HG02870 (cell line): ENCODE measurements around the gene DLGAP5.

Experiments
- ATAC-seq: cut with Tn5 transposase; IDR thresholded peaks from one replicate; pipeline ENCODE4 v1.9.1; 2021; ENCODE audit warnings: mild to moderate bottlenecking, moderate library complexity; ENCODE audit not compliant: unreplicated experiment

The DLGAP5 gene

DNA sequence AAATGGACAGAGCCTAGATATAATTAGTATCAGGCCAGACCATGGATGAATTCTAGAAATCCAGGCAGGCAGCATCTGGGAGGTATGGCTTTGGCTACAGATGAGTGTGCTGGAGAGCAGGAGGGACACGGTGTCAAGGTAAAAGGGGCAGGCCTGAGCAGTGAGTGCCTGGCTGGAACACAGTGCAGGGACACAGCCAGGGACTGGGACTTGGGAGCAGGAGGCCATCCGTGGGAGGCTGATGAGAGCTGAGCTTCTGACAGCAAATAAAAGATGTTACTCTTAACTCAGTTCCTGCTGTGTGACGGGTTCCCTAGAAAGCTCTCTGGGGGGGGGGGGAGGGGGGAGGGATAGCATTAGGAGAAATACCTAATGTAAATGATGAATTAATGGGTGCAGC lies 75.9 kb downstream of the DLGAP5 start:
- no peak for ATAC-seq

GRCh38 chr14:55114720-55115119 lies 76.7 kb downstream of the DLGAP5 start:
- no peak for ATAC-seq

DNA sequence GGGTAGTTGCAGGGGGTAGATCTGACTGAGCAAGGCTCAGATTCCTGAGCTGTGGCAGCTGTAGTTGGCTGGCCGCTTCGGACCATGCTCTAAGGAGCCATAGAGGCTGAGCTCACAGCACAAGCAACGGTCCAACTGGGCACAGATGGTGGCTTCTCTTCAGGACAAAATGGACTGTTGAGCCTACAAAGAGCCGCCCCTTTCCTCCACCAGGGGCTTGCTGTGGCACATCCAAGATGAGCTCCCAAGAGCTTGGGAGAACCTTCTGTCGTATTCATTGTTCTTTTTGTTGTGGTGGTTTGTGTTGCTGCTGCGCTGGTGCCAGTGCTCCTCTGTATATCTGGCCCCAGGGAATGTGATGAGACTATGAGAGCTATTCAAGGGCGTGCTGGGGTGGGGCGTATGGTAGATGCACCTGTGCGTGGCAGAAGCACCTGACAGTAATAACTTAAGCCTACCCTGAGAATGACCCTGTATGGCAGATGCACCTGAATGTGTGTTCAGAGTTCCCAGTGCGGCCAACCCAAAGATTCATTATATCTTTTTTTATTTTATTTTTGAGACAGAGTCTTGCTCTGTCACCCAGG lies 80.2 kb downstream of the DLGAP5 start:
- no peak for ATAC-seq

DNA sequence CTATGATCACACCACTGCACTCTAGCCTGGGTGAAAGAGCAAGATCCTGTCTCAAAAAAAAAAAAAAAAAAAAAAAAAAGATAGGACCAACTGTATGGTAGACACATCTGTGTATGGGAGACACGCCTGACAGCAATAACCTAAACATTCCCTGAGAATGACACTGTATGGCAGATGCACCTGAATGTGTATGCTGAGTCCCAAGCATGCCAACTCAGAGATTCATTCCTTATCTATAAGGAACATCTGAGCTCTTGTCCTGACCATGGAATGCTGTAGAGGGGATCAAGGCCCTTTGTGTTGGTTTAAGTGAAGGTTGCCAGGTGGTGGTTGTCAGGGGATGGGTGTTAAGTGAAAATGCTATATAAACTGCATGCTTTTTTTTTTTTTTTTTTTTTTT lies 81.5 kb downstream of the DLGAP5 start:
- no peak for ATAC-seq

- ATAC-seq = peak; percentile 72
These were observed 83.4 kb downstream of the DLGAP5 start for GRCh38 chr14:55107766-55108554.

DNA sequence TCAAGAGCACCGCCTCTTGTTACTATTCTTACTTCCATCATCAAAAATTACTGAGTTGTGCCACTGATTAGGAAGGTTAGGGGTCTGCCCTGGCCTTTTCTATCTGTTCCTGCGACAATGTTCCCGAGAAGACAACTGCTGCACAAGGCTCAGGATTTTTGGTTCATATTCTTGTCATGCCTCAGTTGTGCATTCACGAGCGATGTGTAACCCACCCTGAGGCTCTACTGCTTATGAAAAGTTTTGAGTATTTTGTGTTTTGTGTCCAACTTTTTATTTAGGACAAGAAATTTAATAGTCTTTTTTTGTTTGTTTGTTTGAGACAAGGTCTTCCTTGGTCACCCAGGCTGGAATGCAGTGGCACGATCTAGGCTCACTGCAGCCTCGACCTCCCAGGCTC lies 85.4 kb downstream of the DLGAP5 start:
- no peak for ATAC-seq

- ATAC-seq = no peak
These were observed 87.1 kb downstream of the DLGAP5 start for GRCh38 chr14:55103971-55104954.

GRCh38 chr14:55103005-55103640 lies 88.3 kb downstream of the DLGAP5 start:
- ATAC-seq = peak; percentile 44

GRCh38 chr14:55102141-55102621 lies 89.2 kb downstream of the DLGAP5 start:
- peak; percentile 44 for ATAC-seq

DNA sequence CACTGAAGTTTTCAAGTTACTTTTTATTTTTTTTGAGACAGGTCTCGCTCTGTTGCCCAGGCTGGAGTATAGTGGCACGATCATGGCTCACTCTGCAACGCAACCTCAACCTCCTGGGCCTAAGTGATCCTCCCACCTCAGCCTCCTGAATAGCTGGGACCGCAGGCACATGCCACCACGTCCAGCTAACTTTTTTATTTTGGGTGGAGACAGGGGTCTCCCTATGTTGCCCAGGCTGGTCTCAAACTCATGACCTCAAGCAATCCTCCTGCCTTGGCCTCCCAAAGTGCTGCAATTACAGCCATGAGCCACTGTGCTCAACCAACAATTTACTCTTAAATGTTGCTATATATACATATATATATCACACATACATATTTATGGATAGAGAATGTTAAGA lies 89.7 kb downstream of the DLGAP5 start:
- no peak for ATAC-seq

GRCh38 chr14:55099756-55100155 lies 91.6 kb downstream of the DLGAP5 start:
- no peak for ATAC-seq

DNA sequence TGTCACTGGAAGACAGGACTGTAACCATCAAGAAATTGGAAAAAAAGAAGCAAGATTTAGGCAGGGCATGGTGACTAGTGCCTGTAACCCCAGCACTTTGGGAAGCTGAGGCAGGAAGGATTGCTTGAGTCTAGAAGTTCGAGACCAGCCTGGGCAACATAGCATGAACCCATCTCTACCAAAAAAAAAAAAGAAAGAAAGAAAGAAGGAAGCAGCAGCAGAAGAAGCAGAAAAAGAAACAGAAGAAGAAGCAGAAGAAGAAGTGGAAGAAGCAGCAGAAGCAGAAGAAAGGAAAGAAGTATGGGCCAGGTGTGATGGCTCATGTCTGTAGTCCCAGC lies 92.9 kb downstream of the DLGAP5 start:
- ATAC-seq = no peak
